H1 (cell line): Measurements from ENCODE around the gene NAIF1. TPM values are rescaled to one million over a fixed set of nuclear protein-coding genes. Genes with fewer than 3 reads are reported as not detected.
A peak's percentile ranks its signal among the peaks of the same experiment; 100 is the strongest.

Experiments
- ASH2L ChIP-seq: fragments of 200-600, 300-600 bp; sonication (generic); IDR thresholded peaks from one replicate; pipeline ENCODE4 v1.7.1; 2017; ENCODE audit warnings: low read length
- BACH1 ChIP-seq: IDR thresholded peaks from 2 replicates; pipeline ENCODE4 v1.6.1; 2012; ENCODE audit warnings: low read length, improper control_type of control experiment
- CHD2 ChIP-seq: IDR thresholded peaks from 2 replicates; pipeline ENCODE4 v1.6.1; 2012; ENCODE audit warnings: low read length, improper control_type of control experiment
- EGR1 ChIP-seq: IDR thresholded peaks from 2 replicates; pipeline ENCODE4 v1.6.1; 2011; ENCODE audit warnings: low read depth, low read length, borderline replicate concordance
- EP300 ChIP-seq, 2 experiments: IDR thresholded peaks; 1 replicate in 1 of 2; 2 replicates in 1 of 2; pipeline ENCODE4 v1.6.1; 2011 to 2012; ENCODE audit warnings: low read depth in 2 of 2, low read length in 2 of 2, mild to moderate bottlenecking in 2 of 2, borderline replicate concordance in 1 of 2, inconsistent platforms in 1 of 2, moderate library complexity in 1 of 2
- FOSL1 ChIP-seq: IDR thresholded peaks from 2 replicates; pipeline ENCODE4 v1.6.1; 2011; ENCODE audit warnings: mild to moderate bottlenecking, low read depth, low read length, moderate library complexity; ENCODE audit not compliant: insufficient read depth
- GTF2F1 ChIP-seq: IDR thresholded peaks from 2 replicates; pipeline ENCODE4 v1.6.1; 2012; ENCODE audit warnings: low read depth, low read length, improper control_type of control experiment, borderline replicate concordance
- KDM1A ChIP-seq: fragments of 200-600, 300-600 bp; sonication (generic); IDR thresholded peaks from 2 replicates; pipeline ENCODE4 v1.7.1; 2016; ENCODE audit warnings: mild to moderate bottlenecking, low read length, borderline replicate concordance
- MAFK ChIP-seq: IDR thresholded peaks from 2 replicates; pipeline ENCODE4 v1.6.1; 2012; ENCODE audit warnings: low read depth, mild to moderate bottlenecking, improper control_type of control experiment, low read length
- RAD21 ChIP-seq, 2 experiments: IDR thresholded peaks in 1 of 2; conservative IDR thresholded peaks in 1 of 2; 2 replicates each; pipeline ENCODE4 v1.6.1; 2011; ENCODE audit warnings: low read depth in 2 of 2, low read length in 2 of 2, improper control_type of control experiment in 1 of 2, inconsistent platforms in 1 of 2, mild to moderate bottlenecking in 1 of 2, moderate library complexity in 1 of 2
- RBBP5 ChIP-seq: IDR thresholded peaks from 2 replicates; pipeline ENCODE4 v1.7.1; 2012; ENCODE audit warnings: low read depth, mild to moderate bottlenecking, inconsistent platforms, low read length, moderate library complexity, borderline replicate concordance
- RXRA ChIP-seq: IDR thresholded peaks from 2 replicates; pipeline ENCODE4 v1.6.1; 2011; ENCODE audit warnings: low read depth, mild to moderate bottlenecking, low read length, moderate library complexity; ENCODE audit not compliant: insufficient read depth
- SIN3A ChIP-seq, 2 experiments: IDR thresholded peaks in 1 of 2; conservative IDR thresholded peaks in 1 of 2; 2 replicates each; pipeline ENCODE4 v1.6.1; 2011 to 2012; ENCODE audit warnings: low read length in 2 of 2, improper control_type of control experiment in 1 of 2, low read depth in 1 of 2, mild to moderate bottlenecking in 1 of 2
- SIX5 ChIP-seq: IDR thresholded peaks from 2 replicates; pipeline ENCODE4 v1.6.1; 2011; ENCODE audit warnings: mild to moderate bottlenecking, low read depth, low read length
- SP1 ChIP-seq: IDR thresholded peaks from 2 replicates; pipeline ENCODE4 v1.6.1; 2011; ENCODE audit warnings: low read depth, low read length
- SUZ12 ChIP-seq: fragments of 200-600 bp; sonication (generic); IDR thresholded peaks from 2 replicates; pipeline ENCODE4 v1.6.1; 2012; ENCODE audit warnings: mild to moderate bottlenecking, inconsistent platforms, low read length, moderate library complexity, mixed read lengths
- TAF1 ChIP-seq: IDR thresholded peaks from 2 replicates; pipeline ENCODE4 v1.6.1; 2011; ENCODE audit warnings: mild to moderate bottlenecking, low read depth, low read length
- TAF7 ChIP-seq: optimal IDR thresholded peaks from 2 replicates; pipeline ENCODE3; 2011; ENCODE audit warnings: low read depth, mild to moderate bottlenecking, inconsistent platforms, low read length, moderate library complexity, borderline replicate concordance
- TBP ChIP-seq: IDR thresholded peaks from 2 replicates; pipeline ENCODE4 v1.6.1; 2011; ENCODE audit warnings: low read depth, low read length, improper control_type of control experiment
- polyA plus RNA-seq, 7 experiments: library from polyadenylated mRNA; depleted of rRNA in 3 of 7; stranded (reverse) in 5 of 7; unstranded in 2 of 7; fragments of >200 nt in 5 of 7; fragments of 200-250 nt in 2 of 7; gene quantifications; 1 replicate in 5 of 7; 2 replicates in 1 of 7; 4 replicates in 1 of 7; pipeline versions ENCODE4 v1.2.1 to v1.2.3, GENCODE V29; 2011 to 2013; ENCODE audit warnings: missing spikeins in 2 of 7, mixed read lengths in 2 of 7
- total RNA-seq: library from RNA; stranded (reverse); fragmentation: NEBNext Ultra II Directional; extraction: Animal tissue kit (Norgen Biotek cat#: 25700); gene quantifications from 2 replicates; pipeline ENCODE4 v1.2.1, GENCODE V29; 2021
- TF ChIP-seq, protein P1 (sequence below): IDR thresholded peaks from 2 replicates; pipeline ENCODE4 v1.6.1; 2012; ENCODE audit warnings: inconsistent platforms
- TF ChIP-seq, protein P2 (sequence below): IDR thresholded peaks from 2 replicates; pipeline ENCODE4 v1.6.1; 2012; ENCODE audit warnings: low read length, inconsistent platforms

NAIF1 gene
- total and polyA plus RNA-seq, 2 of the 8 experiments (the other 6 are each of a cell fraction or from before 2014, with no cell fraction given), result 8.7 to 9.0 TPM

DNA sequence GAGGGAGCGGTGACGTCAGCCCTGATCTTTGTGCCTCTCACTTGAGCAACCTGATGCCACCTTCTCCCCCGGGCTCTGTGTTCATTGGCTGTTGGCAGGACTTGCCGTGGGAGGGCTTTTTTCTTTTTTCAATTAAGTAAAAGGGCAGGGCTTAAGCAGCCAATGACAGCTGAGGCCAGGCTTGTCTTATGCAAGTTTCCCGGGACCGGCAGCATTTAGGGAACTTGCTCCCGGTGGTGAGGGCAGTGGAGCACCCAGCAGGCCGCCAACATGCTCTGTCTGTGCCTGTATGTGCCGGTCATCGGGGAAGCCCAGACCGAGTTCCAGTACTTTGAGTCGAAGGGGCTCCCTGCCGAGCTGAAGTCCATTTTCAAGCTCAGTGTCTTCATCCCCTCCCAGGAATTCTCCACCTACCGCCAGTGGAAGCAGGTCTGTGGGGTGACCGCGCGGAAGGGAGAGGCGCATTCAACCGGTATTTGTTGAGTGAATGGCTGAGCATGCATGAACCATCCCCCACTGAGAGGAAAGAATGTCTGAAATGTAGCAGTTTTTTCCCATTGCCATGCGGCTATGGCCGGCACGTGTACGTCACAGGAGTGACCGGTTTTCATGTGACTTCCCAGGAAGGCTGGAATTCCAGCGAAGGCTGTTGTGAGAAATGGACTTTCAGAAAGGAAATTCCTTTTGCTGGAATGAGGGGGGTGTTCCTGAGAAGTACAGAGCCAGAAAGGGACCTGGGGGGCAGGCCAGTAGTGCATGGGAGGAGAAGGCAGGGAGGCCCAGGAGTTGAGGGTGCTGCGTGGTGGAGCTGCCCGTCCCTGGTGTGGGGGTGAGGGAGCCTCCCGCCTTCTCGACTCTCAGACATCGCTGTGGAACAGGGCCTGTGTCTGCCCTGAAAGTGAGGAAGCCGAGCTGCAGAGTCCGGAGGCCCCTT lies 31.4 kb upstream of the NAIF1 start (continued):
- TF ChIP-seq BACH1 (0 out of 2 replicates have a peak, but pooled peaks have one; percentile 39), EP300 (IDR thresholded peaks at IDR 0.05; ENCODE audit: borderline replicate concordance in 1 of 2, low read depth in 2 of 2, low read length in 2 of 2) (peak in 1 of 2 experiments; percentile 64; a peak in 1 of 3 replicates), TBP (peak; percentile 94), FOSL1 (no peak), GTF2F1 (peak; percentile 77; the same call in 1 of the 2 replicates), EGR1 (no peak), TAF1 (peak; percentile 91), RAD21 (IDR thresholded peaks at IDR 0.05 in 1 of 2, conservative IDR thresholded peaks at IDR 0.05 in 1 of 2; ENCODE audit: low read depth in 2 of 2, low read length in 2 of 2) (no peak), CHD2 (peak; percentile 5; the same call in 1 of the 2 replicates), SUZ12 (no peak), SIX5 (no peak), ASH2L (peak; percentile 91), MAFK (no peak), SIN3A (conservative IDR thresholded peaks at IDR 0.05 in 1 of 2, IDR thresholded peaks at IDR 0.05 in 1 of 2; ENCODE audit: low read depth in 1 of 2, low read length in 2 of 2) (peak; percentile 86 to 91; a peak in 3 of 4 replicates), KDM1A (no peak), RBBP5 (peak; percentile 49; the same call in 1 of the 2 replicates), RXRA (no peak), TAF7 (peak; percentile 36), SP1 (peak; percentile 75; the same call in 1 of the 2 replicates)
- TF ChIP-seq, protein P1, sequence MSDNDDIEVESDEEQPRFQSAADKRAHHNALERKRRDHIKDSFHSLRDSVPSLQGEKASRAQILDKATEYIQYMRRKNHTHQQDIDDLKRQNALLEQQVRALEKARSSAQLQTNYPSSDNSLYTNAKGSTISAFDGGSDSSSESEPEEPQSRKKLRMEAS, result peak; percentile 96
- TF ChIP-seq, protein P2, sequence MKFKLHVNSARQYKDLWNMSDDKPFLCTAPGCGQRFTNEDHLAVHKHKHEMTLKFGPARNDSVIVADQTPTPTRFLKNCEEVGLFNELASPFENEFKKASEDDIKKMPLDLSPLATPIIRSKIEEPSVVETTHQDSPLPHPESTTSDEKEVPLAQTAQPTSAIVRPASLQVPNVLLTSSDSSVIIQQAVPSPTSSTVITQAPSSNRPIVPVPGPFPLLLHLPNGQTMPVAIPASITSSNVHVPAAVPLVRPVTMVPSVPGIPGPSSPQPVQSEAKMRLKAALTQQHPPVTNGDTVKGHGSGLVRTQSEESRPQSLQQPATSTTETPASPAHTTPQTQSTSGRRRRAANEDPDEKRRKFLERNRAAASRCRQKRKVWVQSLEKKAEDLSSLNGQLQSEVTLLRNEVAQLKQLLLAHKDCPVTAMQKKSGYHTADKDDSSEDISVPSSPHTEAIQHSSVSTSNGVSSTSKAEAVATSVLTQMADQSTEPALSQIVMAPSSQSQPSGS, result peak; percentile 95
